ENCODE results near the gene RBM4. TPM values are rescaled to one million over a fixed set of nuclear protein-coding genes. Genes with fewer than 3 reads are reported as not detected.

Gene RBM4
- total and polyA plus RNA-seq, 2 donors (not counting 1 experiment from before 2014, with no cell fraction given), result 105 to 161 TPM

GRCh38 chr11:66626382-66626781, 12.1 kb upstream of the RBM4 start:
- no peak overlapping the region for H3K4me2 ChIP-seq (ENCODE audit: extremely low read depth, insufficient read depth, low read length)
- no peak overlapping the region for H3K9ac ChIP-seq (ENCODE audit: insufficient read depth, low read length)
- no peak overlapping the region for H2AFZ ChIP-seq (ENCODE audit: low read length)
- no peak overlapping the region for H3K27ac ChIP-seq (ENCODE audit: insufficient read depth, low read length)
- DNase-seq (ENCODE audit: low read depth in 2 of 2), result no peak
- H3K36me3 ChIP-seq (ENCODE audit: control insufficient read depth, insufficient read depth, low read length), result peaks cover 44% of the 10 kb centered on the region
- H4K20me1 ChIP-seq (ENCODE audit: control insufficient read depth, extremely low read depth, insufficient read depth, low read length), result no peaks in the 10 kb centered on the region
- no peak for TF ChIP-seq CTCF (conservative IDR thresholded peaks at IDR 0.05 in 1 of 2, IDR thresholded peaks at IDR 0.05 in 1 of 2; ENCODE audit: low read depth in 1 of 2, low read length in 2 of 2)
- no peak for TF ChIP-seq EZH2 (IDR thresholded peaks at IDR 0.05; ENCODE audit: low read length, missing control alignments)
- H3K79me2 ChIP-seq (ENCODE audit: control insufficient read depth, insufficient read depth, low read length), result peaks cover 98% of the 10 kb centered on the region
- H3K4me3 ChIP-seq (replicated peaks in 1 of 4; ENCODE audit: control extremely low read depth in 1 of 4, insufficient read depth in 1 of 4, low read depth in 3 of 4, low read length in 4 of 4), result no peak overlapping the region
- H3K27me3 ChIP-seq (ENCODE audit: control insufficient read depth, insufficient read depth, low read length), result no peaks in the 10 kb centered on the region
- H3K9me3 ChIP-seq (ENCODE audit: control insufficient read depth, insufficient read depth, low read depth, low read length), result no peaks in the 10 kb centered on the region
- no peaks in the 10 kb centered on the region for H3K4me1 ChIP-seq (ENCODE audit: control insufficient read depth, extremely low read depth, insufficient read depth, low read length)

- H3K27ac ChIP-seq (ENCODE audit: insufficient read depth, low read length), result no peak overlapping the region
- no peak for TF ChIP-seq CTCF (conservative IDR thresholded peaks at IDR 0.05 in 1 of 2, IDR thresholded peaks at IDR 0.05 in 1 of 2; ENCODE audit: low read depth in 1 of 2, low read length in 2 of 2)
- TF ChIP-seq EZH2 (IDR thresholded peaks at IDR 0.05; ENCODE audit: low read length, missing control alignments), result no peak
- peaks cover 98% of the 10 kb centered on the region for H3K79me2 ChIP-seq (ENCODE audit: control insufficient read depth, insufficient read depth, low read length)
- no peaks in the 10 kb centered on the region for H3K9me3 ChIP-seq (ENCODE audit: control insufficient read depth, insufficient read depth, low read depth, low read length)
- H3K4me1 ChIP-seq (ENCODE audit: control insufficient read depth, extremely low read depth, insufficient read depth, low read length), result no peaks in the 10 kb centered on the region
- H3K4me3 ChIP-seq (replicated peaks in 1 of 4; ENCODE audit: control extremely low read depth in 1 of 4, insufficient read depth in 1 of 4, low read depth in 3 of 4, low read length in 4 of 4), result no peak overlapping the region
- H3K36me3 ChIP-seq (ENCODE audit: control insufficient read depth, insufficient read depth, low read length), result peaks cover 44% of the 10 kb centered on the region
- H4K20me1 ChIP-seq (ENCODE audit: control insufficient read depth, extremely low read depth, insufficient read depth, low read length), result no peaks in the 10 kb centered on the region
- H2AFZ ChIP-seq (ENCODE audit: low read length), result no peak overlapping the region
- no peak overlapping the region for H3K9ac ChIP-seq (ENCODE audit: insufficient read depth, low read length)
- no peak for DNase-seq (ENCODE audit: low read depth in 2 of 2)
- no peaks in the 10 kb centered on the region for H3K27me3 ChIP-seq (ENCODE audit: control insufficient read depth, insufficient read depth, low read length)
- H3K4me2 ChIP-seq (ENCODE audit: extremely low read depth, insufficient read depth, low read length), result no peak overlapping the region
Measured at GRCh38 chr11:66626926-66627325, 11.6 kb upstream of the RBM4 start.

DNA sequence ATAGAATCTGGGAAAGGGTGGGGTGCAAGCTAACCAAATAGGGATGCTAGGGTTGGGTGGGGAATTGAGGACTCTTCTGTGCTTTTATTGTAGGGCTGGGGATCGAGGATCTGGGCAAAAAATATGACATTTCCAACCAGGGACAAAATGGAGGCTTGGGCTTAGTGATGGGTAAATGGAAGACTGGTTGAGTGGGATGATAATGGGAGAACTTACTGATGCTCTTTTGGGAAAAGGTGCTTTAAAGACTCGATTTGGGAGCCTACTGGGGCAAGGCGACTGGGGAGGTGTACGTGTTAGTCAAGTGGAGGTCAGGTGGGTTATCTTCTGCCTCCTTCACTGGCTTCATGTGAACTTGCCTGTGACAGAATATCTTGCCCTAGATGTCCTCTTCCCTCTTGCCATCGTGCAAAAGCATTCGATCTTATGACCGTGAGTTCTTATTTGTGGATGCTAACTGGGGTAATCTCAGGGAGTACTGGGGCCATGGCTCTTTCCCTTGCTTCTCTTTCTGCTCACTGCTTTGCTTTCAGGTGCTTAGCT, 10.4 kb upstream of the RBM4 start:
- H3K9me3 ChIP-seq (ENCODE audit: control insufficient read depth, insufficient read depth, low read depth, low read length), result no peaks in the 10 kb centered on the region
- H2AFZ ChIP-seq (ENCODE audit: low read length), result no peak overlapping the region
- H3K36me3 ChIP-seq (ENCODE audit: control insufficient read depth, insufficient read depth, low read length), result peaks cover 42% of the 10 kb centered on the region
- DNase-seq (ENCODE audit: low read depth in 2 of 2), result no peak
- H3K4me3 ChIP-seq (replicated peaks in 1 of 4; ENCODE audit: control extremely low read depth in 1 of 4, insufficient read depth in 1 of 4, low read depth in 3 of 4, low read length in 4 of 4), result no peak overlapping the region
- H3K4me1 ChIP-seq (ENCODE audit: control insufficient read depth, extremely low read depth, insufficient read depth, low read length), result no peaks in the 10 kb centered on the region
- TF ChIP-seq CTCF (conservative IDR thresholded peaks at IDR 0.05 in 1 of 2, IDR thresholded peaks at IDR 0.05 in 1 of 2; ENCODE audit: low read depth in 1 of 2, low read length in 2 of 2) (no peak), EZH2 (IDR thresholded peaks at IDR 0.05; ENCODE audit: low read length, missing control alignments) (no peak)
- no peak overlapping the region for H3K27ac ChIP-seq (ENCODE audit: insufficient read depth, low read length)
- H3K79me2 ChIP-seq (ENCODE audit: control insufficient read depth, insufficient read depth, low read length), result peaks cover 97% of the 10 kb centered on the region
- no peak overlapping the region for H3K9ac ChIP-seq (ENCODE audit: insufficient read depth, low read length)
- H3K4me2 ChIP-seq (ENCODE audit: extremely low read depth, insufficient read depth, low read length), result no peak overlapping the region
- H3K27me3 ChIP-seq (ENCODE audit: control insufficient read depth, insufficient read depth, low read length), result no peaks in the 10 kb centered on the region
- no peaks in the 10 kb centered on the region for H4K20me1 ChIP-seq (ENCODE audit: control insufficient read depth, extremely low read depth, insufficient read depth, low read length)
